HEK293 (cell line): ENCODE results near the gene SLC17A3.

ENCODE experiments used
- CTCF ChIA-PET: fragments of 350-600 bp; formaldehyde crosslinking; extraction: SDS; loops from one replicate; lab custom pipeline; 2021; ENCODE audit warnings: antibody characterized with exemption; lab: Yijun Ruan, JAX
- POLR2A ChIA-PET: fragments of 300-600 bp; formaldehyde crosslinking; extraction: SDS; loops from one replicate; lab custom pipeline; 2020; ENCODE audit warnings: antibody characterized with exemption, inconsistent platforms; lab: Yijun Ruan, JAX
- H3K27ac ChIP-seq: fragments of 200-500 bp; sonication (Bioruptor generic); 2 replicates; pipeline ENCODE4 v1.5.1; 2014; ENCODE audit warnings: low read depth, low read length, control low read depth, inconsistent platforms; ENCODE audit errors: extremely low read depth
- H3K36me3 ChIP-seq, 2 experiments: fragments of 200-500 bp in 1 of 2; sonication (Bioruptor generic) in 1 of 2; 1 replicate in 1 of 2; 2 replicates in 1 of 2; pipeline ENCODE4 v1.5.1; 2014 to 2017; ENCODE audit warnings: inconsistent platforms in 2 of 2, low read length in 2 of 2; ENCODE audit not compliant: control insufficient read depth in 2 of 2, insufficient read depth in 1 of 2
- H3K4me1 ChIP-seq: fragments of 200-500 bp; sonication (Bioruptor generic); 2 replicates; pipeline ENCODE4 v1.5.1; 2014; ENCODE audit warnings: mild to moderate bottlenecking, low read length, inconsistent platforms; ENCODE audit not compliant: control insufficient read depth, insufficient read depth
- H3K4me3 ChIP-seq: 2 replicates; pipeline ENCODE4 v1.5.1; 2011; ENCODE audit warnings: low read depth, mild to moderate bottlenecking, control low read depth, low read length, moderate library complexity
- H3K9me3 ChIP-seq: fragments of 200-500 bp; sonication (Bioruptor generic); 2 replicates; pipeline ENCODE4 v1.5.1; 2014; ENCODE audit warnings: low read depth, low read length, inconsistent platforms; ENCODE audit not compliant: control insufficient read depth, insufficient read depth
- GLIS2 ChIP-seq: fragments of 450-650 bp; formaldehyde crosslinking; IDR thresholded peaks from 2 replicates; pipeline ENCODE4 v1.5.1; 2016; ENCODE audit warnings: missing biosample characterization, missing genetic modification characterization
- HIC1 ChIP-seq: fragments of 450-650 bp; formaldehyde crosslinking; IDR thresholded peaks from 2 replicates; pipeline ENCODE4 v1.5.1; 2016; ENCODE audit warnings: missing biosample characterization, missing genetic modification characterization
- KLF1 ChIP-seq: fragments of 450-650 bp; formaldehyde crosslinking; IDR thresholded peaks from 2 replicates; pipeline ENCODE4 v1.5.1; 2016; ENCODE audit warnings: missing biosample characterization, missing genetic modification characterization
- ZBTB17 ChIP-seq: fragments of 450-650 bp; formaldehyde crosslinking; IDR thresholded peaks from 2 replicates; pipeline ENCODE4 v1.5.1; 2016; ENCODE audit warnings: missing biosample characterization, missing genetic modification characterization
- ZBTB8A ChIP-seq: fragments of 450-650 bp; formaldehyde crosslinking; IDR thresholded peaks from 2 replicates; pipeline ENCODE4 v1.5.1; 2016; ENCODE audit warnings: missing biosample characterization, missing genetic modification characterization
- ZEB2 ChIP-seq: fragments of 450-650 bp; formaldehyde crosslinking; IDR thresholded peaks from 2 replicates; pipeline ENCODE4 v1.5.1; 2016; ENCODE audit warnings: missing biosample characterization, missing genetic modification characterization
- ZFP37 ChIP-seq: fragments of 450-650 bp; formaldehyde crosslinking; IDR thresholded peaks from 2 replicates; pipeline ENCODE4 v1.5.1; 2016; ENCODE audit warnings: missing biosample characterization, missing genetic modification characterization
- ZNF114 ChIP-seq: fragments of 450-650 bp; formaldehyde crosslinking; IDR thresholded peaks from 2 replicates; pipeline ENCODE4 v1.5.0; 2017; ENCODE audit warnings: missing biosample characterization, missing genetic modification characterization
- ZNF19 ChIP-seq: fragments of 450-650 bp; formaldehyde crosslinking; IDR thresholded peaks from 2 replicates; pipeline ENCODE4; 2016; ENCODE audit warnings: missing biosample characterization, missing genetic modification characterization, low read depth
- ZNF2 ChIP-seq: fragments of 450-650 bp; formaldehyde crosslinking; IDR thresholded peaks from 2 replicates; pipeline ENCODE4 v1.5.1; 2016; ENCODE audit warnings: missing biosample characterization, missing genetic modification characterization
- ZNF26 ChIP-seq: fragments of 450-650 bp; formaldehyde crosslinking; IDR thresholded peaks from 2 replicates; pipeline ENCODE4 v1.5.1; 2016; ENCODE audit warnings: missing biosample characterization, missing genetic modification characterization
- ZNF280D ChIP-seq: fragments of 450-650 bp; formaldehyde crosslinking; IDR thresholded peaks from 2 replicates; pipeline ENCODE4 v1.5.1; 2016; ENCODE audit warnings: missing biosample characterization, missing genetic modification characterization
- ZNF391 ChIP-seq: fragments of 450-650 bp; formaldehyde crosslinking; IDR thresholded peaks from 2 replicates; pipeline ENCODE4 v1.5.1; 2016; ENCODE audit warnings: low read depth, missing biosample characterization, missing genetic modification characterization, borderline replicate concordance
- ZNF426 ChIP-seq: fragments of 450-650 bp; formaldehyde crosslinking; IDR thresholded peaks from 2 replicates; pipeline ENCODE4 v1.5.1; 2017; ENCODE audit warnings: missing biosample characterization, missing genetic modification characterization, mild to moderate bottlenecking, inconsistent platforms, moderate library complexity
- ZNF555 ChIP-seq: fragments of 450-650 bp; formaldehyde crosslinking; conservative IDR thresholded peaks from 2 replicates; pipeline ENCODE4 v1.5.1; 2017; ENCODE audit warnings: missing biosample characterization, mild to moderate bottlenecking, missing genetic modification characterization, inconsistent platforms
- ZNF596 ChIP-seq: fragments of 450-650 bp; IDR thresholded peaks from 2 replicates; pipeline ENCODE4 v1.5.0; 2018; ENCODE audit warnings: missing biosample characterization, mild to moderate bottlenecking, missing genetic modification characterization, moderate library complexity
- ZNF692 ChIP-seq: fragments of 450-650 bp; formaldehyde crosslinking; IDR thresholded peaks from 2 replicates; pipeline ENCODE4 v1.5.1; 2016; ENCODE audit warnings: missing biosample characterization, missing genetic modification characterization
- ZNF701 ChIP-seq: fragments of 450-650 bp; formaldehyde crosslinking; IDR thresholded peaks from 2 replicates; pipeline ENCODE4 v1.5.1; 2016; ENCODE audit warnings: missing biosample characterization, missing genetic modification characterization
- ZNF791 ChIP-seq: fragments of 450-650 bp; formaldehyde crosslinking; IDR thresholded peaks from 2 replicates; pipeline ENCODE4 v1.5.1; 2016; ENCODE audit warnings: missing biosample characterization, missing genetic modification characterization
- ZNF792 ChIP-seq: fragments of 450-650 bp; formaldehyde crosslinking; IDR thresholded peaks from 2 replicates; pipeline ENCODE4 v1.5.1; 2016; ENCODE audit warnings: missing biosample characterization, missing genetic modification characterization

The SLC17A3 gene

DNA sequence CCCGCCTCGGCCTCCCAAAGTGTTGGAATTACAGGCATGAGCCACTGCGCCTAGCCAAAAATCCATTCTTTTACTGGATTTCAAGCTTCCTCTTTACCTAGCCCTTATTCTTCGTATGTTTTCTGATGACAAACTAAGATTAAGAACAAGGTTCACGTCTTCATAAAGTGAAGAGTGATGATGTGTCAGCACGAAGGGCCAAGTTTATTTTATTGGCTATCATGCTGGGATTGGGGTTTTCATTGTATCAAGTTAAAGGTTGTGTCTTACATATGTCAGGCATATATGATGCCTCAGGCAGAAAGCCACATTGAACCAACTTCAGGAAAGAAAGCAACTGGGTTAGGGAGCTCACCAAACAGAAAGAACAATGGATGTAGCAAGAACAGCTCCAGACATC, 19.7 kb upstream of the SLC17A3 start:
- CTCF ChIA-PET = interaction anchor here (1.0 to 1.5 kb wide), 3 partner anchors 174 to 337 kb away, joined by 3 to 4 read pairs (median 4); no protein-coding TSS in a partner anchor
- no peak overlapping the region for H3K4me3 ChIP-seq
- TF ChIP-seq ZNF2 (tag by site-specific recombination) = no peak
- no peak for TF ChIP-seq HIC1 (tag by site-specific recombination)
- TF ChIP-seq ZNF426 (tag by site-specific recombination) = no peak
- no peak for TF ChIP-seq ZNF791
- no peak for TF ChIP-seq ZNF555
- TF ChIP-seq ZNF792 = no peak
- TF ChIP-seq KLF1 (tag by site-specific recombination) = no peak
- no peak for TF ChIP-seq ZNF596
- no peak for TF ChIP-seq ZFP37 (tag by site-specific recombination)
- TF ChIP-seq ZNF19 = no peak
- no peak for TF ChIP-seq ZNF114 (tag by site-specific recombination)
- TF ChIP-seq ZEB2 = no peak
- TF ChIP-seq ZNF391 (tag by site-specific recombination) = no peak
- no peak for TF ChIP-seq GLIS2 (tag by site-specific recombination)
- TF ChIP-seq ZBTB8A (tag by site-specific recombination) = no peak
- no peak for TF ChIP-seq ZNF701 (tag by site-specific recombination)
- TF ChIP-seq ZBTB17 (tag by site-specific recombination) = no peak
- no peak for TF ChIP-seq ZNF26 (tag by site-specific recombination)
- TF ChIP-seq ZNF692 = no peak
- TF ChIP-seq ZNF280D (tag by site-specific recombination) = no peak
- POLR2A ChIA-PET = no interaction called here
- no peaks in the 10 kb centered on the region for H3K9me3 ChIP-seq
- no peaks in the 10 kb centered on the region for H3K36me3 ChIP-seq
- no peaks in the 10 kb centered on the region for H3K4me1 ChIP-seq
- no peak overlapping the region for H3K27ac ChIP-seq
